BJ (cell line): ENCODE data around the gene DNAI2. TPM values are rescaled to one million over a fixed set of nuclear protein-coding genes. Genes with fewer than 3 reads are reported as not detected.

Experiments used
- CTCF ChIA-PET: fragments of 350-600 bp; formaldehyde crosslinking; extraction: SDS; loops from one replicate; lab custom pipeline; 2021; ENCODE audit warnings: antibody characterized with exemption, inconsistent platforms; lab: Yijun Ruan, JAX
- POLR2A ChIA-PET: fragments of 300-600 bp; sonication (Branson Sonifier 250); formaldehyde crosslinking; extraction: SDS; loops from one replicate; lab custom pipeline; 2021; ENCODE audit warnings: antibody characterized with exemption; lab: Charles Lee
- DNase-seq: peaks from one replicate; pipeline ENCODE4 v3.0.0-alpha.2; 2011; ENCODE audit warnings: low read depth
- H3K27me3 ChIP-seq: 2 replicates; pipeline ENCODE4 v1.6.0; 2011; ENCODE audit warnings: low read length; ENCODE audit not compliant: control insufficient read depth, insufficient read depth
- H3K36me3 ChIP-seq: 2 replicates; pipeline ENCODE4 v1.5.1; 2011; ENCODE audit warnings: low read length; ENCODE audit not compliant: control insufficient read depth, insufficient read depth
- H3K4me3 ChIP-seq: 2 replicates; pipeline ENCODE4 v1.5.1; 2011; ENCODE audit warnings: low read depth, mild to moderate bottlenecking, control low read depth, low read length
- CTCF ChIP-seq: IDR thresholded peaks from 2 replicates; pipeline ENCODE4 v1.5.1; 2011; ENCODE audit warnings: low read depth, mild to moderate bottlenecking, control low read depth, inconsistent platforms, low read length, moderate library complexity; ENCODE audit not compliant: insufficient read depth
- polyA plus RNA-seq: library from polyadenylated mRNA; depleted of rRNA; stranded (reverse); fragments of >200 nt; gene quantifications from 2 replicates; pipeline ENCODE4 v1.2.3, GENCODE V29; 2011

Gene DNAI2
- polyA plus RNA-seq, 1 experiment, result not detected

- Histone ChIP-seq H3K27me3 (no peaks in the 10 kb centered on the region), H3K36me3 (no peaks in the 10 kb centered on the region), H3K4me3 (no peak overlapping the region)
- CTCF ChIA-PET, result no interaction called here
- no peak for TF ChIP-seq CTCF
- POLR2A ChIA-PET, result no interaction called here
- no peak for DNase-seq
These were observed 38.9 kb upstream of the DNAI2 start for GRCh38 chr17:74235040-74235581.

DNA sequence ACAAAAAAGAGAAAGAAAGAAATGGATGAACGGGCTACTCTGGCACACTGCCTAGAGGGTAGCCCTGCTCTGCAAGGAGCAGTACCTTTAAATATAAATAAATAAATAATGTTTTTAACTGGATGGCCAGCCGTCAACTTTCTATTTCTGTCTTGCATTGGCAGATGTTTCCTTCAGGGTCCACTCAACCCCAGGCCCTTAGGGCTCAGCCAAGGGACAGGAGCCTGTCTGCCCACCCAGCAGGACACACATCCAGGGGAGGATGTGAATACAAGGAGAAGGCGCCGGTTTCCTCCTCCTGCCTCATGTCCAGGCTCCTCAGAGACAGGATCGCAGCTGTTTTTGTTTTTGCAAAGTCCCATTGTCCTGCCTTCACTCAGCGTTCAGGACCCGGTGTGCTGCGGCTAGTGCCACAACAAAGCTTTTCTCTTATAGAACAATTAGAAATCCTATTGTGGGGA is 38.1 kb upstream of the DNAI2 start:
- TF ChIP-seq CTCF, result no peak
- CTCF ChIA-PET, result no interaction called here
- no peak overlapping the region for H3K4me3 ChIP-seq
- no peaks in the 10 kb centered on the region for H3K27me3 ChIP-seq
- no peak for DNase-seq
- POLR2A ChIA-PET, result no interaction called here
- no peaks in the 10 kb centered on the region for H3K36me3 ChIP-seq

- Histone ChIP-seq H3K27me3 (no peaks in the 10 kb centered on the region), H3K36me3 (no peaks in the 10 kb centered on the region), H3K4me3 (no peak overlapping the region)
- ChIA-PET POLR2A (no interaction called here), CTCF (interaction anchor here (0.6 to 0.7 kb wide), 2 partner anchors 14 to 23 kb away, joined by 3 to 4 read pairs; no protein-coding TSS in a partner anchor)
- TF ChIP-seq CTCF, result no peak
- no peak for DNase-seq
These were observed 36.7 kb upstream of the DNAI2 start for GRCh38 chr17:74237321-74237720.

- DNase-seq, result no peak
- TF ChIP-seq CTCF, result no peak
- no peaks in the 10 kb centered on the region for H3K27me3 ChIP-seq
- H3K36me3 ChIP-seq, result no peaks in the 10 kb centered on the region
- CTCF ChIA-PET, result no interaction called here
- POLR2A ChIA-PET, result no interaction called here
- no peak overlapping the region for H3K4me3 ChIP-seq
These were observed 34.9 kb upstream of the DNAI2 start for GRCh38 chr17:74239172-74239571.

DNA sequence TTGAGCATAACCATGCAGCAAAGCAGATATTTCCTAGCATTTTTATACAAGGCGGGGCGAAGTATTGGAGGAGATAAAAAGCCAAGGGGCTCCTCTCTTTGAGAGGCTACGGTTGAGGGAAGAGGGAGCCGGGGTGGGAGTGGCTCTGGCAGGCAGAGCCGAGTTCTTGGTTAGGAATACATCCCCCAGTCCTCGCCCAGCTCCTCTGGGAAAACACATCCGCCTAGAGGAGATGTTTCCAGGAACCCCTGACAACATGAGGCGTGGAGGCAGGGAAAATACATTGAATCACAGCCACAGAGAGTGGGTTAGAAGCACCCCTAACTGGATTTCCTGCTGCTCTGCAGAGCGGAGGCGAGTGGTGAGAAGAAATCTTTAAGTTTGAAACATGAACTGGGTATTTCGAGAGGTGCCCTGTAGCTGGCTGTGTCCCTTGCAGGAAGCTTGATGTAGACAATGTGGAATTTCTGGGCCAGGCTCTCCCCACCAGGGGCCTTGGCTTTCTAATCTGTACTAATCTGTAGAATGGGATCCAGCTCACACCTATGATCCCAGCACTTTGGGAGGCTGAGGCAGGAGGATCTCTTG is 33.3 kb upstream of the DNAI2 start:
- H3K4me3 ChIP-seq, result no peak overlapping the region
- ChIA-PET CTCF (interaction anchor here (1.1 kb wide), 1 partner anchor 9 kb away, joined by 3 read pairs; no protein-coding TSS in a partner anchor), POLR2A (no interaction called here)
- no peaks in the 10 kb centered on the region for H3K36me3 ChIP-seq
- no peak for TF ChIP-seq CTCF
- H3K27me3 ChIP-seq, result no peaks in the 10 kb centered on the region
- DNase-seq, result no peak
